Panc1 (cell line): ENCODE data around the gene MCF2L2. TPM values are rescaled to one million over a fixed set of nuclear protein-coding genes. Genes with fewer than 3 reads are reported as not detected.

Experiments used
- ATAC-seq: fragments of 200-7000 bp; cut with Tn5 transposase; 2 replicates; pipeline ENCODE4 v1.9.1; 2020; ENCODE audit warnings: mild to moderate bottlenecking, moderate library complexity
- BruUV-seq: library from RNA; stranded (reverse); fragments of 400-500 nt; replicated peaks from 2 replicates; lab custom pipeline; 2021; lab: Mats Ljungman, UMichigan
- CTCF ChIA-PET: fragments of 300-600 bp; sonication (Branson Sonifier 250); formaldehyde crosslinking; loops from one replicate; lab custom pipeline; 2022; ENCODE audit warnings: antibody characterized with exemption; lab: Charles Lee
- POLR2A ChIA-PET: fragments of 300-600 bp; sonication (Branson Sonifier 250); formaldehyde crosslinking; loops from one replicate; lab custom pipeline; 2022; ENCODE audit warnings: antibody characterized with exemption; lab: Charles Lee
- DNase-seq: peaks from one replicate; pipeline ENCODE4 v3.0.0-alpha.2; 2010; ENCODE audit warnings: low read depth, low spot score
- H3K27ac ChIP-seq: 2 replicates; pipeline ENCODE4 v1.5.1; 2011; ENCODE audit warnings: mild to moderate bottlenecking, low read length, inconsistent platforms
- H3K27me3 ChIP-seq: fragments of 200-500 bp; sonication (Bioruptor generic); 2 replicates; pipeline ENCODE4 v1.6.0; 2014; ENCODE audit warnings: low read length, inconsistent platforms; ENCODE audit not compliant: control insufficient read depth, insufficient read depth
- H3K36me3 ChIP-seq: fragments of 200-500 bp; sonication (Bioruptor generic); 2 replicates; pipeline ENCODE4 v1.5.1; 2014; ENCODE audit warnings: inconsistent platforms, mild to moderate bottlenecking, low read length, moderate library complexity; ENCODE audit not compliant: control insufficient read depth, insufficient read depth
- H3K4me1 ChIP-seq: 2 replicates; pipeline ENCODE4 v1.5.1; 2011; ENCODE audit warnings: inconsistent platforms, mild to moderate bottlenecking, low read length, moderate library complexity; ENCODE audit not compliant: control insufficient read depth, insufficient read depth
- H3K4me3 ChIP-seq, 2 experiments: 2 replicates each; pipeline ENCODE4 v1.5.1; 2011 to 2012; ENCODE audit warnings: low read depth in 2 of 2, low read length in 2 of 2, mild to moderate bottlenecking in 2 of 2, inconsistent platforms in 1 of 2, moderate library complexity in 1 of 2
- H3K9me3 ChIP-seq: fragments of 200-500 bp; sonication (Bioruptor generic); 2 replicates; pipeline ENCODE4 v1.5.1; 2014; ENCODE audit warnings: low read depth, mild to moderate bottlenecking, inconsistent platforms, low read length, moderate library complexity; ENCODE audit not compliant: control insufficient read depth, insufficient read depth
- CTCF ChIP-seq: fragments of 450-650 bp; IDR thresholded peaks from 2 replicates; pipeline ENCODE4 v1.5.1; 2017; ENCODE audit warnings: mild to moderate bottlenecking
- POLR2AphosphoS5 ChIP-seq: IDR thresholded peaks from 2 replicates; pipeline ENCODE4 v1.6.1; 2012; ENCODE audit warnings: mild to moderate bottlenecking, low read depth, low read length, moderate library complexity
- REST ChIP-seq, 2 experiments: IDR thresholded peaks; 2 replicates each; pipeline ENCODE4 v1.6.1; 2011 to 2012; ENCODE audit warnings: low read depth in 2 of 2, control low read depth in 1 of 2, low read length in 1 of 2, mild to moderate bottlenecking in 1 of 2, moderate library complexity in 1 of 2; ENCODE audit not compliant: insufficient read depth in 1 of 2
- SIN3A ChIP-seq: IDR thresholded peaks from 2 replicates; pipeline ENCODE4 v1.6.1; 2012; ENCODE audit warnings: low read depth, mild to moderate bottlenecking, low read length, moderate library complexity, borderline replicate concordance; ENCODE audit not compliant: insufficient read depth
- TCF7L2 ChIP-seq: IDR thresholded peaks from 2 replicates; pipeline ENCODE4 v1.6.1; 2011; ENCODE audit warnings: mild to moderate bottlenecking, low read depth, low read length, inconsistent platforms
- in situ Hi-C: cut with HindIII; loops from 2 replicates; pipeline ENCODE4 v1.10.0; 2016; ENCODE audit warnings: low sequenced_read_pairs, low pct_unique_long_range_greater_than_20kb
- intact Hi-C: fragments of 100-400 bp; cut with micrococcal nuclease; formaldehyde crosslinking; loops from one replicate; pipeline ENCODE4 v1.10.0; 2022; ENCODE audit not compliant: unreplicated experiment
- total RNA-seq: library from RNA; stranded (reverse); gene quantifications from one replicate; pipeline ENCODE4 v1.2.1, GENCODE V29; 2021; ENCODE audit not compliant: unreplicated experiment

MCF2L2 gene
- total RNA-seq, 1 experiment from 2014 or later: 1.0 TPM

- TF ChIP-seq SIN3A: no peak
- TF ChIP-seq POLR2AphosphoS5: no peak
- TF ChIP-seq REST (IDR thresholded peaks at IDR 0.05; ENCODE audit: insufficient read depth in 1 of 2, low read depth in 2 of 2, low read length in 1 of 2): no peak
- no peak for TF ChIP-seq TCF7L2
- no peak for TF ChIP-seq CTCF
- ChIA-PET CTCF (interaction anchor here (0.7 kb wide), 1 partner anchor 121 kb away, joined by 8 read pairs; no protein-coding TSS in a partner anchor), POLR2A (no interaction called here)
- no peak for DNase-seq
- ATAC-seq: no peak
- intact Hi-C loops (no loop called here), in situ Hi-C loops (no loop called here)
- H3K4me1 ChIP-seq: no peaks in the 10 kb centered on the region
- H3K27me3 ChIP-seq: peaks cover 8% of the 10 kb centered on the region; the same call in 1 of the 2 replicates
- no peak overlapping the region for H3K4me3 ChIP-seq
- no peaks in the 10 kb centered on the region for H3K36me3 ChIP-seq
- no peak overlapping the region for H3K27ac ChIP-seq
- H3K9me3 ChIP-seq: no peaks in the 10 kb centered on the region
- BruUV-seq: no TSS peak
These were observed 34.8 kb downstream of the MCF2L2 start for GRCh38 chr3:183393625-183394024.

- in situ Hi-C loops: no loop called here
- Histone ChIP-seq H3K27ac (no peak overlapping the region), H3K27me3 (peaks cover 8% of the 10 kb centered on the region; the same call in 1 of the 2 replicates), H3K36me3 (no peaks in the 10 kb centered on the region), H3K4me1 (no peaks in the 10 kb centered on the region), H3K9me3 (no peaks in the 10 kb centered on the region), H3K4me3 (no peak overlapping the region)
- no TSS peak for BruUV-seq
- POLR2A ChIA-PET: no interaction called here
- no peak for TF ChIP-seq REST (IDR thresholded peaks at IDR 0.05; ENCODE audit: insufficient read depth in 1 of 2, low read depth in 2 of 2, low read length in 1 of 2)
- TF ChIP-seq CTCF: no peak
- no peak for TF ChIP-seq SIN3A
- no peak for TF ChIP-seq TCF7L2
- TF ChIP-seq POLR2AphosphoS5: no peak
- CTCF ChIA-PET: no interaction called here
- DNase-seq (no peak), ATAC-seq (peak; percentile 45; the same call in 1 of the 2 replicates)
- intact Hi-C loops: no loop called here
These were observed 36.0 kb downstream of the MCF2L2 start for GRCh38 chr3:183392186-183393034.
